HepG2 (cell line): Measurements from ENCODE around the gene BBS9. TPM values are rescaled to one million over a fixed set of nuclear protein-coding genes. Genes with fewer than 3 reads are reported as not detected.

Source experiments
- BRF2 ChIP-seq: sonication (generic); formaldehyde crosslinking; IDR thresholded peaks from 2 replicates; pipeline ENCODE4 v1.8.1; 2022; ENCODE audit warnings: mild to moderate bottlenecking, missing genetic modification reagents
- CHD2 ChIP-seq: IDR thresholded peaks from 2 replicates; pipeline ENCODE4 v1.6.1; 2011; ENCODE audit warnings: low read depth, low read length, improper control_type of control experiment
- HDAC1 ChIP-seq: sonication (generic); formaldehyde crosslinking; IDR thresholded peaks from 2 replicates; pipeline ENCODE4 v1.5.1; 2020; ENCODE audit warnings: mild to moderate bottlenecking, missing genetic modification reagents
- HNF4A ChIP-seq: sonication (generic); formaldehyde crosslinking; IDR thresholded peaks from 2 replicates; pipeline ENCODE4 v1.4.0; 2020; ENCODE audit warnings: missing genetic modification reagents
- PHF8 ChIP-seq: sonication (generic); formaldehyde crosslinking; IDR thresholded peaks from 2 replicates; pipeline ENCODE4 v1.5.0; 2020; ENCODE audit warnings: missing genetic modification reagents
- ZBTB38 ChIP-seq: sonication (generic); formaldehyde crosslinking; IDR thresholded peaks from 2 replicates; pipeline ENCODE4 v1.5.1; 2020; ENCODE audit warnings: mild to moderate bottlenecking, missing genetic modification reagents
- ZFY ChIP-seq: sonication (generic); formaldehyde crosslinking; IDR thresholded peaks from 2 replicates; pipeline ENCODE4 v1.4.0; 2020; ENCODE audit warnings: missing genetic modification reagents
- ZNF143 ChIP-seq: sonication (generic); formaldehyde crosslinking; IDR thresholded peaks from 2 replicates; pipeline ENCODE4 v1.4.0; 2020; ENCODE audit warnings: missing genetic modification reagents
- ZNF563 ChIP-seq: sonication (generic); formaldehyde crosslinking; IDR thresholded peaks from 2 replicates; pipeline ENCODE4 v1.8.0; 2022; ENCODE audit warnings: mild to moderate bottlenecking, moderate library complexity, missing genetic modification reagents
- ZNF607 ChIP-seq: sonication (generic); formaldehyde crosslinking; IDR thresholded peaks from 2 replicates; pipeline ENCODE4 v1.5.1; 2020; ENCODE audit warnings: missing genetic modification reagents, mild to moderate bottlenecking, borderline replicate concordance
- polyA plus RNA-seq, 8 experiments: library from polyadenylated mRNA; depleted of rRNA in 3 of 8; stranded (reverse) in 7 of 8; unstranded in 1 of 8; fragments of >200 nt; fragmentation: Illumina TruSeq in 4 of 8; extraction: Trizol in 4 of 8; gene quantifications; 2 replicates each; pipeline versions ENCODE4 v1.2.1 to v1.2.3, GENCODE V29; 2011 to 2016; ENCODE audit warnings: low read depth in 4 of 8, missing spikeins in 1 of 8, mixed read lengths in 1 of 8; ENCODE audit not compliant: insufficient read depth in 1 of 8
- total RNA-seq, 5 experiments: library from RNA; depleted of rRNA; stranded (reverse); fragments of >200 nt; fragmentation: Illumina TruSeq; extraction: Trizol; gene quantifications; 2 replicates each; pipeline ENCODE4 v1.2.3, GENCODE V29; 2016; ENCODE audit warnings: low read depth in 1 of 5
- TF ChIP-seq, protein P1 (sequence below): sonication (generic); formaldehyde crosslinking; IDR thresholded peaks from 2 replicates; pipeline ENCODE4 v1.4.0; 2020; ENCODE audit warnings: missing genetic modification reagents, borderline replicate concordance
- TF ChIP-seq, protein P2 (sequence below): sonication (generic); formaldehyde crosslinking; IDR thresholded peaks from 2 replicates; pipeline ENCODE4 v1.5.1; 2020; ENCODE audit warnings: missing genetic modification reagents, mild to moderate bottlenecking, borderline replicate concordance

BBS9 gene
- total and polyA plus RNA-seq, 2 of the 13 experiments (the other 11 are each of a cell fraction or from before 2014, with no cell fraction given), result 5.1 to 7.8 TPM

GRCh38 chr7:33128990-33129805 is at the start of gene BBS9 (continued):
- TF ChIP-seq, protein P1, sequence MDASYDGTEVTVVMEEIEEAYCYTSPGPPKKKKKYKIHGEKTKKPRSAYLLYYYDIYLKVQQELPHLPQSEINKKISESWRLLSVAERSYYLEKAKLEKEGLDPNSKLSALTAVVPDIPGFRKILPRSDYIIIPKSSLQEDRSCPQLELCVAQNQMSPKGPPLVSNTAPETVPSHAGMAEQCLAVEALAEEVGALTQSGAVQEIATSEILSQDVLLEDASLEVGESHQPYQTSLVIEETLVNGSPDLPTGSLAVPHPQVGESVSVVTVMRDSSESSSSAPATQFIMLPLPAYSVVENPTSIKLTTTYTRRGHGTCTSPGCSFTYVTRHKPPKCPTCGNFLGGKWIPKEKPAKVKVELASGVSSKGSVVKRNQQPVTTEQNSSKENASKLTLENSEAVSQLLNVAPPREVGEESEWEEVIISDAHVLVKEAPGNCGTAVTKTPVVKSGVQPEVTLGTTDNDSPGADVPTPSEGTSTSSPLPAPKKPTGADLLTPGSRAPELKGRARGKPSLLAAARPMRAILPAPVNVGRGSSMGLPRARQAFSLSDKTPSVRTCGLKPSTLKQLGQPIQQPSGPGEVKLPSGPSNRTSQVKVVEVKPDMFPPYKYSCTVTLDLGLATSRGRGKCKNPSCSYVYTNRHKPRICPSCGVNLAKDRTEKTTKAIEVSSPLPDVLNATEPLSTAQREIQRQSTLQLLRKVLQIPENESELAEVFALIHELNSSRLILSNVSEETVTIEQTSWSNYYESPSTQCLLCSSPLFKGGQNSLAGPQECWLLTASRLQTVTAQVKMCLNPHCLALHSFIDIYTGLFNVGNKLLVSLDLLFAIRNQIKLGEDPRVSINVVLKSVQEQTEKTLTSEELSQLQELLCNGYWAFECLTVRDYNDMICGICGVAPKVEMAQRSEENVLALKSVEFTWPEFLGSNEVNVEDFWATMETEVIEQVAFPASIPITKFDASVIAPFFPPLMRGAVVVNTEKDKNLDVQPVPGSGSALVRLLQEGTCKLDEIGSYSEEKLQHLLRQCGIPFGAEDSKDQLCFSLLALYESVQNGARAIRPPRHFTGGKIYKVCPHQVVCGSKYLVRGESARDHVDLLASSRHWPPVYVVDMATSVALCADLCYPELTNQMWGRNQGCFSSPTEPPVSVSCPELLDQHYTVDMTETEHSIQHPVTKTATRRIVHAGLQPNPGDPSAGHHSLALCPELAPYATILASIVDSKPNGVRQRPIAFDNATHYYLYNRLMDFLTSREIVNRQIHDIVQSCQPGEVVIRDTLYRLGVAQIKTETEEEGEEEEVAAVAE, result no peak
- TF ChIP-seq CHD2, result no peak
- TF ChIP-seq HNF4A (CRISPR knock-in tag), result no peak
- peak; percentile 55; the same call in 1 of the 2 replicates for TF ChIP-seq ZNF607 (CRISPR knock-in tag)
- TF ChIP-seq HDAC1 (CRISPR knock-in tag), result peak; percentile 59
- peak; percentile 84 for TF ChIP-seq PHF8 (CRISPR knock-in tag)
- TF ChIP-seq ZFY (CRISPR knock-in tag), result peak; percentile 84
- TF ChIP-seq BRF2 (CRISPR knock-in tag), result 0 out of 2 replicates have a peak, but pooled peaks have one; percentile 36
- peak; percentile 94 for TF ChIP-seq ZNF143 (CRISPR knock-in tag)
- TF ChIP-seq ZBTB38 (CRISPR knock-in tag), result peak; percentile 41; the same call in 1 of the 2 replicates
- TF ChIP-seq, protein P2, sequence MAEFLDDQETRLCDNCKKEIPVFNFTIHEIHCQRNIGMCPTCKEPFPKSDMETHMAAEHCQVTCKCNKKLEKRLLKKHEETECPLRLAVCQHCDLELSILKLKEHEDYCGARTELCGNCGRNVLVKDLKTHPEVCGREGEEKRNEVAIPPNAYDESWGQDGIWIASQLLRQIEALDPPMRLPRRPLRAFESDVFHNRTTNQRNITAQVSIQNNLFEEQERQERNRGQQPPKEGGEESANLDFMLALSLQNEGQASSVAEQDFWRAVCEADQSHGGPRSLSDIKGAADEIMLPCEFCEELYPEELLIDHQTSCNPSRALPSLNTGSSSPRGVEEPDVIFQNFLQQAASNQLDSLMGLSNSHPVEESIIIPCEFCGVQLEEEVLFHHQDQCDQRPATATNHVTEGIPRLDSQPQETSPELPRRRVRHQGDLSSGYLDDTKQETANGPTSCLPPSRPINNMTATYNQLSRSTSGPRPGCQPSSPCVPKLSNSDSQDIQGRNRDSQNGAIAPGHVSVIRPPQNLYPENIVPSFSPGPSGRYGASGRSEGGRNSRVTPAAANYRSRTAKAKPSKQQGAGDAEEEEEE (CRISPR knock-in tag), result 0 out of 2 replicates have a peak, but pooled peaks have one; percentile 60
- 0 out of 2 replicates have a peak, but pooled peaks have one; percentile 63 for TF ChIP-seq ZNF563 (CRISPR knock-in tag)
